Ishikawa (cell line): Measurements from ENCODE around the gene ATP2A2.

ENCODE experiments used
- CREB1 ChIP-seq: IDR thresholded peaks from 2 replicates; pipeline ENCODE4 v1.6.1; 2012; ENCODE audit warnings: low read depth
- EP300 ChIP-seq: IDR thresholded peaks from 2 replicates; pipeline ENCODE4 v1.6.1; 2012; ENCODE audit warnings: borderline replicate concordance
- RAD21 ChIP-seq: IDR thresholded peaks from 2 replicates; pipeline ENCODE4 v1.6.1; 2012; ENCODE audit warnings: low read depth
- TF ChIP-seq, protein P1 (sequence below): IDR thresholded peaks from 2 replicates; pipeline ENCODE4 v1.6.1; 2012

GRCh38 chr12:110352401-110352800, 71.4 kb downstream of the ATP2A2 start:
- TF ChIP-seq RAD21, result no peak
- TF ChIP-seq, protein P1, sequence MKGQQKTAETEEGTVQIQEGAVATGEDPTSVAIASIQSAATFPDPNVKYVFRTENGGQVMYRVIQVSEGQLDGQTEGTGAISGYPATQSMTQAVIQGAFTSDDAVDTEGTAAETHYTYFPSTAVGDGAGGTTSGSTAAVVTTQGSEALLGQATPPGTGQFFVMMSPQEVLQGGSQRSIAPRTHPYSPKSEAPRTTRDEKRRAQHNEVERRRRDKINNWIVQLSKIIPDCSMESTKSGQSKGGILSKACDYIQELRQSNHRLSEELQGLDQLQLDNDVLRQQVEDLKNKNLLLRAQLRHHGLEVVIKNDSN, result no peak
- no peak for TF ChIP-seq EP300
- no peak for TF ChIP-seq CREB1
